Nucleus accumbens (tissue), 56 donors: ENCODE measurements around the gene TMEM205.
"Not testable (repeated sequence)": the region's sequence is repeated elsewhere in the genome, so short reads cannot be mapped to it uniquely, and the experiment has no call there.

Source experiments
- DNase-seq, 56 donors: peaks; one replicate each; lab custom pipeline; 2025; lab: John Stamatoyannopoulos, UW

Gene TMEM205

DNA sequence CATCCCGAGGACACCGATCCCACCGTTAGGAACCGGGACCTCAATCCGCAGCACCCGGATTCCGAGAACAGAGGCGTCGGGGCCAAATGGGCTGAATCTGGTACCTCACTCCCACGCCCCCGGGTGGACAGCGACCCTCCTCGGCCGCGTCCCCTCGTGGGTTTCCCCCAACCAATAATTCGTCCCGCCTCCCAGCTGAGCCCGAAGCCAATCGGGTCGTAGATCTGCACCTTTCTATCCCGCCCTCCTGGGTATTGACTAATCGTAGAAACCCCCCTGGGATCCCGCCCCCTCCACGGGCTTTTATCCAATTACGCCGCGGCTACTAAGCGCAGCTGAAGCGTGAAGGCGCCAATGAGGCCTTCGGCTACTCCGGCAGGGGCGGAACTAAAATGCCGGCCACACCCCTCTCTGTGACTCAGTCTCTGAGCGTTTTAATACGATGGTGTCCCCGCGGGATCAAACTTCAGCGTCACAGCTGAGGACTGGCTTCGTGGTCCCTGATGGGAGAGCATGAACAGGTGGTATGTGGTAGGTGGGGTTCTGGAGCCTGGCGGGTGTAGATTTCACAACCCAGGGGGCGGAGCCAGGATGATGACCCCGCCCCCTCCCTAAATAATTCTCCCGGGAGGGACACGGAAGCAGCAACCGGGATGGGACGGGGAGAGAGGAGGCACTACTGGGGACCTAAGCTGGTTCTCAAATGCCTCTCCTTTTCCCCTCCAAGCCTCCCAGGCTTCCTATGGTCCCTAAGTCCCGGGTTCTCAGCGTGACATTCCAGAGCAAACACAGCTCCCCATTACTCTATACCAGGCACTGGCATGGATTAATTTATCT, at the start of gene TMEM205, which contains the start of gene CCDC159:
TMEM205 (minus strand) TSS at position 165 of the 837 bp plus-strand sequence. CDS start 649 bp downstream, outside the sequence.
CCDC159 (plus strand) TSS at position 416 of the 837 bp plus-strand sequence; CDS start at position 504, 88 bp downstream.
- DNase-seq = peak; percentile 69 to 99 (median 98)

DNA sequence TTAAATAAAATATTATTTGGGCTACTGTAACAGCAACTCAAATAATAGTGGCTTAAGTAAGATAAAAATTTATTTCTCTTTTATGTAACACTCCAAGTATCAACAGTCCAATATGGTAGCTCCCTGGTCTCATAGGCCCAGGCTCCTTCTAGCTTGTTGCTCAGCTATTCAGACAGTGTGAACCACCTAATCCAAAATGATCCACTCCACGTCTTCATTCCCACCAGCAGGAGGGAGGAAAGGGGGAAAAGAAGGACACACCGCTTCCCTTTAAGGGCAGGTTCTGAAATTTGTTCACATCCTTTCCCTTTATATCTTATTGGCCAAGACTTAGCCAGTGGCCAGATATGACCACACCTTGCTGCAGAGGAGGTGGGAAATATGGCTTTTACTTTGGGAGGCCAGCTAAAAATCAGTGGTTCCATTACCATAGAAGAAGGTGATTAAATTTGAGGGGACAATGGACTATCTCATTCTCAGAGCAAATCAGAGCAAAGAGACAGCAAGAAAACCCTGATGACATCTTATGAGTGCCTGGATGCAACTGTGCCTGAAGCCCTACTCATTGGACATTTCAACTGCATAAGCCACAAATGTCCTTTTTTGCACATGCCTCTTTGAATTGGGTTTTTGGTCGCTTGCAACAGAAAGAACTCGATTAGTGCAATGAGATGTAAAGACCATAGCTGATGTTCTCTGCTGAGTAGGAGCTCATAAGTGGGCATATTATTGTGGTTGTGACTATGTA, 45.0 kb upstream of the TMEM205 start:
- no peak for DNase-seq

DNA sequence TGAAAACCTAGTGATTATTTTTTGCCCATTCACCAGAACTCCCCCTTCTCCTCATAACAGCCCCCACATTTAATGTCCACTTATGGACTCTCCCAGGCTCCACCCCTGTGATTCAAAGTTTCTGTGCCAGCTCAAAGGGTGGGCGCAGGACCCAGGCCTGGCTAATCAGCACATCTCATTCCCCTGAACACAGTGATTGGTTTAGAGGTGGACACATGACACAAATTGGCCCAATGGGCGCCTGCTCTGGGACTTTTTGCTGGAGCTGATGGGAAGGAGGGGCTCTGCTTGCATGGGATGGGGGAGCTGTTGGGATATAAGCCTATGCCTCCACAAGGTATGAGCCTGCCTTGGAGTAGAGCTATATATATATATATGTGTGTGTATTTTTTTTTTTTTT, 44.3 kb upstream of the TMEM205 start:
- no peak for DNase-seq

DNA sequence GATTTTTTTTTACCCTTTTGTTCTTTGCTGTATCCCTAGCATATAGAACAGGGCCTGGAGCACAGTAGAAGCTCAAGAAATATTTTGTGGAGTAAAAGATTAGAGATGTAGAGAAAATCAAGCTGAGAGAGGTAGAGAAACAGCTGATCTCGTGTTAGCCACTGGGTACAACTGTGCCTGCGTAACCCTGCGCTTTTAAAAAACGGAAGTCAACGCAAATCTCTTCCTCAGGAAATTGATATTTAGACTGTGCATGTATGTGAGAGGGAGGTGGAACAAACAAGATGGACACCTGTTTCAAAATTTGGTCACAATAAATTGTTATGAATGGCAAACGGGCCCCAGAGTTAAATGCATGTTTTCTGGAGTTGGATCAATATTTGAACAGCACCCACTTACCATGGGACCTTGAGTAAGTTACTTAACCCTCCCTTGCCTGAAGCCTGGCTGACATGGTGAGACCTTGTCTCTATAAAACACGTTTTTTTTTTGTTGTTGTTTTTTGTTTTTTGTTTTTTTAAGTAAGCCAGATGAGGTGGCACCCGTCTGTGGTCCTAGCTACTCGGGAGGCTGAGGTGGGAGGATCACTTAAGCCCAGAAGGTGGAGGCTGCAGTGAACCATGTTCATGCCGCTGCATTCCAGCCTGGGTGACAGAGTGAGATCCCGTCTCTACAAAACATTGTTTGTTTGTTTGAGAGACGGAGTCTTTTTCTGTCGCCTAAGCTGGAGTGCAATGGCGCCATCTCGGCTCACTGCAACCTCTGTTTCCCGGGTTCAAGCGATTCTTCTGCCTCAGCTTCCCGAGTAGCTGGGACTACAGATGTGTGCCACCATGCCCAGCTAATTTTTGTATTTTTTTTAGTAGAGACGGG, 41.3 kb upstream of the TMEM205 start:
- DNase-seq = no peak

DNA sequence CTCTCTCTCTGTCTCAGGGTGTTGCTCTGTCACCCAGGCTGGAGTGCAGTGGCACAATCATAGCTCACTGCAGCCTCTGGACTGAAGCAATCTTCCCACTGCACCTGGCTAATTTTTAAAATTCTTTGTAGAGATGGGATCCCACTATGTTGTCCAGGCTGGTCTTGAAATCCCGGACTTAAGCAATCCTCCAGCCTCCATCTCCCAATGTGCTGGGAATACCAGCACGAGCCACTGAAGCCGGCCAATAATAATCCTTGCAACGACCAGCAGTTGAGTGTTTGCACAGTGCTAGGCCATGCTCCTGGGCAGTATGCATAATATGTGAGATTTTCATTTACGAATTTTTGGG, 38.7 kb upstream of the TMEM205 start:
- DNase-seq = no peak

DNA sequence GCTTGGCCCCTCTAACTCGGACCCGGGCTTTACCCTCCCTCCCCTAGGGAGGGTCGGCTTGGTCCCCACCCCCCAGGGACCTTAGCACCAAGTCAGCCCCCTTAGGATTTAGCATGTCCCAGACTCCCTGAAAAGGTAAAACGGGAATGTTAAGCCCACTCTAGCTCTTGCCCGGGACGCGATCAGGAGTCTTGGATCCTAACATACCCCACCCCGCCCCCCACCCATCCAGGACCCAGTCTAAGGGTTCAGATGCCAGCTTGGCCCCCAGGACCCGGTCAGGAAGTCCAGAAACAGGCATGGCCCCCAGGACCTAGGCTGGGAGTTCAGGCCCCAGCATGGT, 37.6 kb upstream of the TMEM205 start:
- no peak for DNase-seq

DNA sequence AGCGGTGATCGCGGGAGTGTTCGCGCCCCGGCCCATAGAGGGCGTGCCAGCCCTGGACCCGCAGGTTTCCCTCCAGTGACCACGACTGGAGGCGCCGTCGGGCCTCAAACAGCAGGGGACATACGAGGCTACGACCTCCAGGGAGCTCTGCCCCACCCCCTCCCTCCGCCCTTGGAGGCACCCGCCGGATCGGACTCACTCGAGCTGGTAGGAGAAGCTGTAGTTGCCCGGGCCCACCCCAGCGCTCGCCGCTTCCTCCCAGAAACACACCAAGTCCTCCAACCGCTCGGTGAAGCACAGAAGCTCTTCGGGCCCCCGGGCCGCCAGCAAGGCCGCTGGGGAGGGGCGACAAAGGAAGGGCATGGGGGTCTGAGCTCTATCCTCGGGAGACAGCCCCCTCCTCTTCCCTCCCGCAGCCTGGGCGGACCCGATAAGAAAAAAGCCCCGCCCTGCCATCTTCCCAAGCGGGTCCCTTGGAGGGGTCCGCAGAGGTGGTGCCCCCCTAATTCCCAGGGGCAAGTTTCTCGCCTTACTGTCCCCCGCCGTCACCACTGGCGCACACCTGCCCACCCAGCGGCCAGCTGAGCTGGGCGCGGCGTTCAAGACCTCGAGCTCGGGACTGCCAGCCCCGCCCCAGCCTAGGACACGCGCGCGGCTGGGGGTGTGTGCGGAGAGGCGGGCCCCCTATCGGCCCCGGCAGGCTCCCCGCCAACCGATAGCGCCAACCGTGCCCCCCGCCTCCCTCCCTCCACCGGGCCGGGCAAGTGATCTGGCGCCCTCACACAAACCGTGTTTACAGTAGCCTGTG, 37.0 kb upstream of the TMEM205 start:
- peak in 2 of 56 donors; percentile 8 to 32 for DNase-seq

DNA sequence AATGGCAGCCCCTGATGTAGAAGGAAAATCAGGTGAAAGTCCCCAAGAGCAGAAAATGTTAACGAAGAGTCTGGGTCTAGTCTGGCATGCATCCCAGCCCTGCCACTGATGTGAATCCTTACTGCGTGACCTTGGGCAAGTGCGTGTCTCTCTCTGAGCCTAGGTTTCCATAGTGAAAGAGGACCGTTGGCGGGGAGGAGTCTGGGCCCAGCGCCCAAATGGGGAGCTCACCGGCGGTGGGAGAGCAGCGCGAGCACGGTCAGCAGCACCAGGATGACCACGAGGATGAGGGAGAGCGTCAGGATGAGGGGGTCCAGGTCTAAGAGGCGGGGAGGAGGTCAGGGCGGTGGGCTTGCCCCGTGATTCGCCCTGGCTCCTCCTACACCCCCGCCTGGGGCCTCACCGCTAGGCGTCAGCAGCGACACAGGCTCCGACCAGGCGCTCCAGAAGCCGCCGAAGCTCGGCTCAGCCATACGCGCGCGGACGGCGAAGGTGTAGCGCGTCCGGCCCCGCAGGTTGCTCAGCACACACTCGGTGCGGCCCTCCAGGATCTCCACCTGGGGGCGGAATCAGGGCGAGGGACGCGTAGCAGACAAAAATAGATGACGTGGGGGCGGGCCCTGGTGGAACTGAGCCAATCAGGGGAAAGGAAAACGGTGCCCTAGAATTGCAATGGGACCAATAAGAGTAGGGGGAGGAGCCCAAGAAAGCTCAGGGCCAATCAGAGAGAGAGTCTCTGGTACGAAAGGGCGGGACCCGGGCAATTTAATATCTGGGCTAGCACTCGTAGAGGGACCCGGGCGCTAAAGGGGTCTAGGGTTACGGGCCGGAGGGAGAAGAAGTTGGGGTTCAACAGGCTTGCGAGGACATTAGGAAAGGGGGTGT, 34.8 kb upstream of the TMEM205 start:
- peak; percentile 43 to 97 (median 89) for DNase-seq

DNA sequence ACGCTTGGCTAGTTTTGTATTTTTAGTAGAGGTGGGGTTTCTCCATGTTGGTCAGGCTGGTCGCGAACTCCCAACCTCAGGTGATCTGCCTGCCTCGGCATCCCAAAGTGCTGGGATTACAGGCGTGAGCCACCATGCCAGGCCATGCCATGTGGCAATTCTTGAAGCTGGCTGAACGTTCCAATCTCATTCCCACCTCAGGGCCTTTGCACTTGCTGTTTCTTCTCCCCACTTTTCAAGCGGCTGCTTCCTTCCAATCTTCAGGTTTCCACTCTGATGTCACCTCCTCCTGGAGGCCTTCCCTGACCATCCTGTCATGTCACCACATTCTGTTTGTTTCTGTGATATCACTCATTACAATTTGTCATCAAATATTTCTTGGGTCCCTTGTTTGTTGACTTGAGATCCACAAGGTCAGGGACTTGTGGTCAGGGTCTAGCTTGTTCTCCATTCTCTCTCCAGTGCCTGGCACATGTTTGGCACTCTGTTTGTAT, 33.8 kb upstream of the TMEM205 start:
- no peak for DNase-seq

DNA sequence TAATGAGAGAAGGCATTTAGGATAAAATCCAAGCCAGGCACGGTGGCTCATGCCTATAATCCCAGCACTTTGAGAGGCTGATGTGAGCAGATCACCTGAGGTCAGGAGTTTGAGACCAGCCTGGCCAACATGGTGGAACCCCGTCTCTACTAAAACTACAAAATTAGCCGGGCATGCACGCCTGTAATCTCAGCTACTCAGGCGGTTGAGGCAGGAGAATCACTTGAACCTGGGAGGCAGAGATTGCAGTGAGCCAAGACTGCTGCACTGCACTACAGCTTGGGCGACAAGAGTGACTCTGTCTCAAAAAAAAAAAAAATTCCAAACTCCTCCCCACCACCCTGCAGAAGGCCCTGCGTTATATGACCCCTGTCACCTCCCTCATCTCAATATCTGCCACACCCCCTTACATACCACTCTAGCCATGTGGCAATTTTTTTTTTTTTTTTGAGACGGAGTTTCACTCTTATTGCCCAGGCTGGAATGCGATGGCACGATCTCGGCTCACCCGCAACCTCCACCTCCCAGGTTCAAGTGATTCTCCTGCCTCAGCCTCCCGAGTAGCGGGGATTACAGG, 33.3 kb upstream of the TMEM205 start:
- not testable (repeated sequence) for DNase-seq

DNA sequence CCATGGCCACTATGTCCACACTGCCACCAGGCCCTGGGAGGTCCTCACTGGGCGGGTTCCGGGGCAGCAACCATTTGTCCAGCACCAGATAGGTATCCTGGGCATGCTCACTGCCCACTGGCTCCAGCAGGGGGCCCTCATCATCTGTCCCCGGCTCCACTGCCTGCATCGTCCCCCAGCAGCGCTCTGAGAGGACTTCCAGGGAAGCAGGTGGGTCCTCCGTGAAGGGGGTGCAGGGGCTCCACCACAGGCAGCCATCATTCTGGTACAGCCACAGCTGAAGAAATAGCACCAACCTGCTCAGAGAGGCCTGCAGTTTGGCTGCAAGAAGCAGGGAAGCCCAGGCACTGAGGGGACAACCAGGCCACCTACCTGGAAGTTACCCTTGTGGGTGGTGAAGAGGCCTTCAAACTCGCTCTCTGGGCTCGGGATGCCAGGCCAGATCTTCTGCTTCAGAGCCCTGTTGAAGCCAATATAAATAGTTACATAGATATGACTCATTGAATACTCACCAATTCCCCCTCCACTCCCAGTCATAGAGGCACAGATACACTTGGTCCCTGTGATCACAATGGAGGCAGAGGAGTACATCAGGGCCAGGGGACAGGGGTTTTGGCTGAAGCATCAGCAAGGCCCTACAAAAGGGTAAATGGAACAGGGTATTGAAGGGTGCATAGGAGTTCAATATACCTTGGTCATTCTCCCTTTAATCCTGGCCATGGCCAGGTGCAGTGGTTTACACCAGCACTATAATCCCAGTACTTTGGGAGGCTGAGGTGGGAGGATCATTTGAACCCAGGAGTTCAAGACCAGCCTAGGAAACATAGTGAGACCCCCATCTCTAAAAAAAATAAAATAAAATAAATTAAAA, 32.5 kb upstream of the TMEM205 start:
- peak in 25 of 56 donors; percentile 2 to 66 (median 17) for DNase-seq

DNA sequence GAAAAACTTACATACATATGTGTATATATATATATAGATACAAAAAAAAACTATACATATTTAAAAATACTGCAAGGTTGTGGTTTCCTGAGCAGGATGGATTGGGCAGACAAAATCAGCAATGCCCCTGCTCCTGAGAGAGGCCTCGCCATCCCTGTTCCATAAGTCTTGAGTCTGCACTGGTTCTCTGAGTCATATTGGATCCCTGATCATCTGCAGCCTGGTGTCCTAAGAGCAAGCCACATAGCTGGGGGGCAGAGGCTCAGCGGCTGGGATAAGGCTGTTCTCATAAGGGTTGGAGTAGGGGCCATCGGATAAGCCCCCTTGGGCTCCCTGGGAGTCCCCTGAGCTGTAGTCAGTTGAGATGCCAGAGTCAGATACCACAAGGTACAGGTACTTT, 31.7 kb upstream of the TMEM205 start:
- no peak for DNase-seq

DNA sequence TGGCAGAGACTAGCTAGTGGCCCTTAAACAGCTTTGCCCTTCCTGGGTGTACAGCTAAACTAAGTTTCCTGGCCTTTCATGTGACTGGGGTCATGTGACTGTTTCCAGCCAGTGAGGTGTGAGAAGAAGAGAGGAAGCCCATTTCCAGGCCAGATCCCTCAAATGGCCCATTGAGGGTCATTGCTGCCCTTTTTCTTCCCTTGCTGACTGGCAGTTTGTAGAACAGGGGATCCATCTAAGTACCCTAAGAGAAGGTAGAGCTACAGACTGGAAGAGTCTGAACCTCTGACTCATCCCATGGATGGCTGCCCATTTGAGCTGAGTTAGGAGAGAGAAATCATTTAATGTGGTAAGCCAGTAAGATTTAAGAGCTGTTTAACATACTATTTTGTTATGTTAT, 31.2 kb upstream of the TMEM205 start:
- peak in 16 of 56 donors; percentile 5 to 40 (median 11) for DNase-seq

DNA sequence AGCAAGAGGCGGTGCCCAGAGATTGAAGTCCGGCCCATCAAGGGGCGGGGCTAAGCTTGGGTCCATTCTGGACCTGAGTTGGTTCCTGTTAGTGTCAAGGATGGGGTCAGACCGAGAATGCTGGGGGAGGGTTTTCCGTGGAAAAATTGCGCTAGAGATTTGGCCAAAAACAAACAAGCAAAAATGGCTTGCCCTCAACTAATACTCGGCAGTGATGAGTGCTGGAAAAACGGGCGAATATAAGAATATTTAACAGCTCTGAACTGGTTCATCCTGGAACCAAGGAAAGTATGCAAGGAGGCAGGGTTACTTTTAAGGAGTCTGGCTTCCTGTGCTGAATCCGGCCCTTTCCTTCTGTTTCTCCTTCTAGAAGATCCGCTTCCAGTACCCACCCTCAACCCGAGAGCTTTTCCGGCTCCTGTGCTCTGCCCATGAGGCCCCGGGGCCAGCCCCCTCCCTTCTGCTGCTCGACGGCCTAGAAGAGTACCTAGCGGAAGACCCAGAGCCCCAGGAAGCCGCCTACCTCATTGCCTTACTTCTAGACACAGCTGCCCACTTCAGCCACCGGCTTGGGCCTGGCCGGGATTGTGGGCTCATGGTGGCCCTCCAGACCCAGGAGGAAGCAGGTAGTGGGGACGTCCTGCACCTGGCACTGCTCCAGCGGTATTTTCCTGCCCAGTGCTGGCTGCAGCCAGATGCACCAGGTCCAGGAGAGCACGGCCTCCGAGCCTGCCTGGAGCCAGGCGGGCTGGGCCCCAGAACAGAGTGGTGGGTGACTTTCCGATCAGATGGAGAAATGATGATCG, 29.3 kb upstream of the TMEM205 start:
- peak in 20 of 56 donors; percentile 18 to 51 (median 39) for DNase-seq

DNA sequence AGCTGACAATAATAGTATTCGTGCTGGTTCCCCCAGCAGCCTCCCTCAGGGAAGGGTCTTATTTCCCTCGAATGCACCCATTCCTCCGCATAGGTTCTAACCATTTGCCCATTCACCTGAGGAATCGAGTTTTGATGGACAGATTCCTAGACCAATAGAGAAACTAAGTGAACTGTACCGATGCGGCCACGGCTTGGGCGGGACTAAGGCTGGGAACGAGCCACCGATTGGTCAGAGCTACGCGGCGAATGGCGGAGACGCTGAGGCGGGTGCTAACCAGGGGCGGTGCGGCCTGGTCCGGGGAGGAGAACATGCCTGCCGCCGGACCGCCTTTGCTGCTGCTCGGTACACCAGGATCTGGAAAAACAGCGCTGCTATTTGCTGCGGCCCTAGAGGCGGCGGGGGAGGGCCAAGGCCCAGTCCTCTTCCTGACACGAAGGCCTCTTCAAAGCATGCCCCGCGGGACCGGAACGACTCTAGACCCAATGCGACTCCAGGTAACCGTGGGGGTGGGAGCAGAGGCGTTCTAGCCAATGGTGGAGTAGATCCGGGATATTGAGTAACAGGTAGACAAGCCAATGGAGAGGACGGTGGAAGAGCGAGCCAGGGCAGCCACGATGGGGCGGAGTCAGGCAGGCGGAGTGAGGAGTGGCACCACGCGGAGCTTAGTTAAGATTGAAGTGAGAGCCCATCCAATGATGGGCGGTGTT, 28.5 kb upstream of the TMEM205 start, which contains the start of gene SWSAP1:
SWSAP1 (plus strand) TSS at position 234 of the 710 bp plus-strand sequence; CDS start at position 249, 15 bp downstream.
- DNase-seq = peak; percentile 89 to 100 (median 99)
